ENCODE results near the gene ZFHX2. TPM values are rescaled to one million over a fixed set of nuclear protein-coding genes. Genes with fewer than 3 reads are reported as not detected.

The ZFHX2 gene
- total RNA-seq, 1 donor = under 0.01 TPM

DNA sequence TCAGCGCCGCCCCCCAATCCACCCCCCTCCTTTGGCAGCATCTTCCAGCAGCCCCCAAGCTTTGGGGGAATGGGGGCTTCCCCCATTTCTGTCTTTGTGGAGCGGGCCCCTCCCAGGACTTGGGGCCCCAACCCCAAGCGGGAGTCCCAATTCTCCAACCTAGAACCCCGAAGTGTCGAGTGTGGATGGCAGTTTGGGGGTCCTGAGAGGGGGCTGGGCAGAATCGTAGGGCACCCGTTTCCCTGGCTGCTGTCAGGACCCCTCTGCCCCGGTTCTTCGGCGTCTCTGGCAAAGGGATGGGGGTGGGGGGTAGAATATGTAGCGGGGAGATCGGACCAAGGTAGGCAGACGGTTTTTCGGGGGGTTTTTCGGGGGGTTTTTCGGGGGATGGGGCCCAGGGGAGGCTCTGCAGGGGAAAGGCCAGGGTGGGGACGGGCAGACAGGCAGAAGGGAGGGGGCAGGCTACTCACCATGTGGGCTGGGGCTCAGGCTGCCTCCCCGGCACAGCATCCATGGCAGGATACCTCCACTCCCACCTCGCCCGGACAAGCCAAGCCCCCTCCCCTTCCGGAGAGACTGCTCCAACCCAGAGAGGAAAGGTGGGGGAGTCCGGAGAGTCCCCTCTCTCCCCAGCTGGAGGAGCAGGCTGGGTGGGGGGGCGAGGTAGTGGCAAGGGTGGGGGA is 26.3 kb upstream of the ZFHX2 start:
- DNase-seq (ENCODE audit: low read depth) = no peak
- TF ChIP-seq, protein P1, sequence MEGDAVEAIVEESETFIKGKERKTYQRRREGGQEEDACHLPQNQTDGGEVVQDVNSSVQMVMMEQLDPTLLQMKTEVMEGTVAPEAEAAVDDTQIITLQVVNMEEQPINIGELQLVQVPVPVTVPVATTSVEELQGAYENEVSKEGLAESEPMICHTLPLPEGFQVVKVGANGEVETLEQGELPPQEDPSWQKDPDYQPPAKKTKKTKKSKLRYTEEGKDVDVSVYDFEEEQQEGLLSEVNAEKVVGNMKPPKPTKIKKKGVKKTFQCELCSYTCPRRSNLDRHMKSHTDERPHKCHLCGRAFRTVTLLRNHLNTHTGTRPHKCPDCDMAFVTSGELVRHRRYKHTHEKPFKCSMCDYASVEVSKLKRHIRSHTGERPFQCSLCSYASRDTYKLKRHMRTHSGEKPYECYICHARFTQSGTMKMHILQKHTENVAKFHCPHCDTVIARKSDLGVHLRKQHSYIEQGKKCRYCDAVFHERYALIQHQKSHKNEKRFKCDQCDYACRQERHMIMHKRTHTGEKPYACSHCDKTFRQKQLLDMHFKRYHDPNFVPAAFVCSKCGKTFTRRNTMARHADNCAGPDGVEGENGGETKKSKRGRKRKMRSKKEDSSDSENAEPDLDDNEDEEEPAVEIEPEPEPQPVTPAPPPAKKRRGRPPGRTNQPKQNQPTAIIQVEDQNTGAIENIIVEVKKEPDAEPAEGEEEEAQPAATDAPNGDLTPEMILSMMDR (IDR thresholded peaks at IDR 0.05; ENCODE audit: insufficient read depth, low read depth, low read length) = no peak
- no peak overlapping the region for H3K4me3 ChIP-seq (ENCODE audit: low read depth, low read length)

GRCh38 chr14:23577004-23577681 is 25.6 kb upstream of the ZFHX2 start:
- TF ChIP-seq, protein P1 (IDR thresholded peaks at IDR 0.05; ENCODE audit: insufficient read depth, low read depth, low read length) = no peak
- no peak for DNase-seq (ENCODE audit: low read depth)
- no peak overlapping the region for H3K4me3 ChIP-seq (ENCODE audit: low read depth, low read length)

GRCh38 chr14:23573384-23574015 is 21.9 kb upstream of the ZFHX2 start:
- TF ChIP-seq, protein P1 (IDR thresholded peaks at IDR 0.05; ENCODE audit: insufficient read depth, low read depth, low read length) = no peak
- no peak for DNase-seq (ENCODE audit: low read depth)
- H3K4me3 ChIP-seq (ENCODE audit: low read depth, low read length) = no peak overlapping the region

GRCh38 chr14:23572836-23573235 is 21.3 kb upstream of the ZFHX2 start:
- TF ChIP-seq, protein P1 (IDR thresholded peaks at IDR 0.05; ENCODE audit: insufficient read depth, low read depth, low read length) = no peak
- DNase-seq (ENCODE audit: low read depth) = no peak
- no peak overlapping the region for H3K4me3 ChIP-seq (ENCODE audit: low read depth, low read length)

DNA sequence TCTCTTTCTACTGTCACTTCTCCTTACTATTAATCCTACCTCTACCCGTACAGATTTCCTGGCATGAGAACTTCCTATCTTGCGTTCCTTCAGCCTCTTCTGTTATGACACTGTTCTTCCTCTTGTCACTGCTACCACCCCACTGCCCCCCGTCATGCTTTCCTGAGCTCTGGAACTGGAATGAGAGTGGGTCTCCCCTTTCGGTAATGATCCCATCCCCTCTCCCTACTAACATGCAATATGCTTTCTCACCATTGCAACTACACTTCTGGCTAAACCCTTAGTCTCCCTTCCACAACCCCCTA is 20.9 kb upstream of the ZFHX2 start:
- no peak overlapping the region for H3K4me3 ChIP-seq (ENCODE audit: low read depth, low read length)
- no peak for DNase-seq (ENCODE audit: low read depth)
- TF ChIP-seq, protein P1 (IDR thresholded peaks at IDR 0.05; ENCODE audit: insufficient read depth, low read depth, low read length) = no peak

DNA sequence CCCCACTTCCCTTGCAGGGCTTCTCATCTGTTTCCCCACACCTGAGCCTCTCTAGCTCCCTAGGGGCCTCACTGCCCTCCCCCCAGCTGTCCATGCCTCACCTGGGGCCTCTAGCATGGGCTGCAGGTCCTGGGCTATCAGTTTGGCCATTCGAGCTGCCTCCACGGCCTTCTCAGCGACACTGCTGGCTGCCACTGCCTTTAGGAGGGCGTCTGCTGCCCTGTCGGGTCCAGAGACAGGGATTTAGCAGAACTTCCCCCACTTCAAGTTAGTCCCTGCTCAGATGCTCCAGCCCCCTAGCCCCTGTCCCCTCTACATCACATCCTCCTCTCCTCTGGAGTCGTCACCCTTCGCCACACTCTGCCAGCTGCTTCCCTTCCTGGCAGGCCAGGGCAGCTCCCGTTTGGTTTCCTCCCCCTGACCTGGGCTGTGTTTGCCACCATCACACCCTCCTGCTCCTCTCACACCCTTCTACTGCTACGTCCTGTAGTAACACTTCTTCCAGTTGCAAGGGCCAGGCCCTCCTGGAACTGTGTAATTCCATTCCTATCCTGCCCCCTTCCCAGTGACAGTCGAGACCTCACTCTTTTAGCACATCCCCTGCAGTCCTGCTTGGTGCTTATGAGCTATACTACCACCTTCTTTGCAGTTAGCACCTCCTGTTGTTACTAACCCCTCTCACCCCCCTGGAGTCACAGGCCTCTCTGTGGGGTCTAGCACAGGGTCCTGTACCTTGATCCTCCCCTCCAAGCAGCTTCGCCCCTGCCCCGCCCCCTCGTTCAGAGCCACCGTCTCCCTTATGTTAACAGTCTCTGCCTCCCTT is 20.3 kb upstream of the ZFHX2 start:
- TF ChIP-seq, protein P1 (IDR thresholded peaks at IDR 0.05; ENCODE audit: insufficient read depth, low read depth, low read length) = no peak
- DNase-seq (ENCODE audit: low read depth) = no peak

More for the DNA sequence above, 20.3 kb upstream of the ZFHX2 start:
- H3K4me3 ChIP-seq (ENCODE audit: low read depth, low read length) = no peak overlapping the region

Data from fibroblast of villous mesenchyme (primary cell).